ENCODE measurements around the gene AGXT2.
"Not testable (repeated sequence)": the region's sequence is repeated elsewhere in the genome, so short reads cannot be mapped to it uniquely, and the experiment has no call there.

AGXT2 gene

GRCh38 chr5:35050541-35051126 lies 2.9 kb upstream of the AGXT2 start:
- DNase-seq, result no peak

GRCh38 chr5:35048910-35049309 lies 1.2 kb upstream of the AGXT2 start:
- no peak for DNase-seq

- no peak for DNase-seq
These were observed 975 bp downstream of the AGXT2 start for GRCh38 chr5:35046774-35047173.

- DNase-seq, result no peak
These were observed 2.5 kb downstream of the AGXT2 start for GRCh38 chr5:35045280-35045679.

GRCh38 chr5:35044649-35045048 lies 3.1 kb downstream of the AGXT2 start:
- no peak for DNase-seq

GRCh38 chr5:35042781-35043180 lies 5.0 kb downstream of the AGXT2 start:
- DNase-seq, result no peak

GRCh38 chr5:35041261-35041660 lies 6.5 kb downstream of the AGXT2 start:
- no peak for DNase-seq

GRCh38 chr5:35038891-35039290 lies 8.9 kb downstream of the AGXT2 start:
- DNase-seq, result no peak

GRCh38 chr5:35036536-35036935 lies 11.2 kb downstream of the AGXT2 start:
- no peak for DNase-seq

GRCh38 chr5:35035929-35036328 lies 11.8 kb downstream of the AGXT2 start:
- not testable (repeated sequence) for DNase-seq

- DNase-seq, result no peak
These were observed 12.5 kb downstream of the AGXT2 start for GRCh38 chr5:35035271-35035670.

- DNase-seq, result no peak
These were observed 15.4 kb downstream of the AGXT2 start for GRCh38 chr5:35032356-35032755.

- DNase-seq, result no peak
These were observed 16.5 kb downstream of the AGXT2 start for GRCh38 chr5:35031276-35031675.

GRCh38 chr5:35030426-35031100 lies 17.2 kb downstream of the AGXT2 start:
- DNase-seq, result no peak

- no peak for DNase-seq
These were observed 18.4 kb downstream of the AGXT2 start for GRCh38 chr5:35029333-35029732.

GRCh38 chr5:35026941-35027340 lies 20.8 kb downstream of the AGXT2 start:
- no peak for DNase-seq

- DNase-seq, result no peak
These were observed 21.4 kb downstream of the AGXT2 start for GRCh38 chr5:35026280-35026840.

- no peak for DNase-seq
These were observed 22.7 kb downstream of the AGXT2 start for GRCh38 chr5:35024911-35025510.

- DNase-seq, result no peak
These were observed 24.2 kb downstream of the AGXT2 start for GRCh38 chr5:35023391-35024178.

- no peak for DNase-seq
These were observed 31.3 kb downstream of the AGXT2 start for GRCh38 chr5:35016174-35017051.

- no peak for DNase-seq
These were observed 32.7 kb downstream of the AGXT2 start for GRCh38 chr5:35015063-35015462.

GRCh38 chr5:35012796-35013195 lies 35.0 kb downstream of the AGXT2 start:
- no peak for DNase-seq
